ENCODE results near the gene COPS8.

GRCh38 chr2:237043866-237044265 lies 41.8 kb upstream of the COPS8 start:
- no peak for TF ChIP-seq CTCF (IDR thresholded peaks at IDR 0.05)
- no peak for TF ChIP-seq POLR2A (IDR thresholded peaks at IDR 0.05)

All from breast epithelium (tissue), 3 donors.